OCI-LY3 (cell line): ENCODE data around the gene CLEC10A.

Source experiments
- H2AFZ ChIP-seq: fragments of 200-600, 300-600 bp; shearing (Covaris generic); 2 replicates; pipeline ENCODE4 v1.6.0; 2014; ENCODE audit warnings: antibody characterized with exemption, low read depth, low read length
- H3K27ac ChIP-seq: fragments of 200-600, 300-600 bp; sonication (generic); 2 replicates; pipeline ENCODE4 v1.5.1; 2014; ENCODE audit warnings: mild to moderate bottlenecking, low read length, moderate library complexity, mixed read lengths
- H3K27me3 ChIP-seq: fragments of 200-600, 300-600 bp; sonication (generic); 2 replicates; pipeline ENCODE4 v1.6.1; 2014; ENCODE audit warnings: low read depth, low read length, mixed read lengths
- H3K36me3 ChIP-seq: fragments of 200-600, 300-600 bp; sonication (generic); replicated peaks from 2 replicates; pipeline ENCODE3; 2014; ENCODE audit warnings: low read depth, low read length, mixed read lengths
- H3K4me1 ChIP-seq: fragments of 300-600, 200-600 bp; sonication (generic); 2 replicates; pipeline ENCODE4 v1.6.1; 2014; ENCODE audit warnings: low read length, mixed read lengths
- H3K4me2 ChIP-seq: fragments of 200-600, 300-600 bp; sonication (generic); 2 replicates; pipeline ENCODE4 v1.6.1; 2014; ENCODE audit warnings: low read length, mixed read lengths
- H3K4me3 ChIP-seq: fragments of 300-600, 200-600 bp; sonication (generic); 2 replicates; pipeline ENCODE4 v1.5.1; 2014; ENCODE audit warnings: antibody characterized with exemption, mild to moderate bottlenecking, low read length, moderate library complexity
- H3K79me2 ChIP-seq: fragments of 300-600, 200-600 bp; shearing (Covaris generic); 2 replicates; pipeline ENCODE4 v1.6.1; 2014; ENCODE audit warnings: mild to moderate bottlenecking, low read length, mixed read lengths
- H3K9ac ChIP-seq: fragments of 300-600, 200-600 bp; shearing (Covaris generic); 2 replicates; pipeline ENCODE4 v1.6.0; 2014; ENCODE audit warnings: mild to moderate bottlenecking, low read length, moderate library complexity
- H3K9me3 ChIP-seq: fragments of 200-600, 300-600 bp; shearing (Covaris generic); 2 replicates; pipeline ENCODE4 v1.6.1; 2014; ENCODE audit warnings: low read length, mixed read lengths; ENCODE audit not compliant: insufficient read depth
- H4K20me1 ChIP-seq: fragments of 200-600, 300-600 bp; sonication (generic); 2 replicates; pipeline ENCODE4 v1.6.1; 2016; ENCODE audit warnings: low read length, mixed read lengths; ENCODE audit not compliant: insufficient read depth
- CTCF ChIP-seq: fragments of 200-600, 300-600 bp; sonication (generic); IDR thresholded peaks from 2 replicates; pipeline ENCODE4 v1.5.1; 2014; ENCODE audit warnings: antibody characterized with exemption, low read length, low read depth
- EZH2phosphoT487 ChIP-seq: fragments of 200-600 bp; shearing (Covaris generic); IDR thresholded peaks from 2 replicates; pipeline ENCODE4 v1.6.1; 2018; ENCODE audit warnings: antibody characterized with exemption, mixed run types, low read depth

CLEC10A gene

GRCh38 chr17:7113273-7114071, 33.4 kb upstream of the CLEC10A start:
- H3K36me3 ChIP-seq = no peaks in the 10 kb centered on the region
- no peaks in the 10 kb centered on the region for H3K27me3 ChIP-seq
- H3K9ac ChIP-seq = no peak overlapping the region
- no peak overlapping the region for H3K4me2 ChIP-seq
- no peaks in the 10 kb centered on the region for H3K79me2 ChIP-seq
- H2AFZ ChIP-seq = no peak overlapping the region
- H3K27ac ChIP-seq = no peak overlapping the region
- no peaks in the 10 kb centered on the region for H3K9me3 ChIP-seq
- H4K20me1 ChIP-seq = no peaks in the 10 kb centered on the region
- TF ChIP-seq EZH2phosphoT487 (no peak), CTCF (no peak)
- no peak overlapping the region for H3K4me3 ChIP-seq
- no peaks in the 10 kb centered on the region for H3K4me1 ChIP-seq

- TF ChIP-seq CTCF (no peak), EZH2phosphoT487 (no peak)
- no peaks in the 10 kb centered on the region for H3K27me3 ChIP-seq
Observed at GRCh38 chr17:7112510-7113108, 32.6 kb upstream of the CLEC10A start.

DNA sequence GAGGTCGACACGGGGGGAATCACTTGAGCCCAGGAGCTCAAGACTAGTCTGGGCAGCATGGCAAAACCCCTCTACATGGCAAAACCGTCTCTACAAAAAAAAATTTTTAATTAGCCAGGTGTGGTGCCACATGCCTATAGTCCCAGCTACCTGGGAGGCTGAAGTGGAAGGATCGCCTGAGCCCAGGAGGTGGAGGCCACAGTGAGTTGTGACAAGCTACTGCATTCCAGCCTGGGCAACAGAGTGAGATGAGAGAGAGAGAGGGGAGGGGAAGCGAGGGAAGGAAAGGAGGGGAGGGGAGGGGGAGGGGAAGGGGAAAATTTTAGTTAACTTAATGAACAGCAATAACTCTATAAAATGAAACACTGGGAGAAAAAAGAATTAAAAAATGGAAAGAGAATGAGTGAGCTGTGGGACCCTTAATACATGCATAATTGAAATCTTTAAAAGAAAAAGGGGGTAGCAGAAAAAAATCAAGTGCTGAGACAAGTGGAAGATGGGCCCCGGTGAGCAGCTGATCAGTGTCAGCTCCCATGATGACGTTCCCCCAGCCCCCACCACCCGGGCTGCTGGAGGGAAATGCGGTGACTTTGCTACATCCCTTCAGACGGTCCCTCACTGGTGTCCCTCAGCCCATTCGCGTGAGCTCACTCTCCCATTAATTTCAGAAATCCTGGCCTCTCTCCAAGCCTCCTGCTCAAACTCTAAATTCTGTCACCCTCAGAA, 31.9 kb upstream of the CLEC10A start:
- no peaks in the 10 kb centered on the region for H3K79me2 ChIP-seq
- no peak overlapping the region for H3K27ac ChIP-seq

More at GRCh38 chr17:7112510-7113108, 32.6 kb upstream of the CLEC10A start:
- H3K4me3 ChIP-seq = no peak overlapping the region
- no peak overlapping the region for H3K9ac ChIP-seq
- no peak overlapping the region for H3K4me2 ChIP-seq
- H3K79me2 ChIP-seq = no peaks in the 10 kb centered on the region
- no peaks in the 10 kb centered on the region for H3K9me3 ChIP-seq
- no peak overlapping the region for H3K27ac ChIP-seq
- H3K4me1 ChIP-seq = no peaks in the 10 kb centered on the region
- H2AFZ ChIP-seq = no peak overlapping the region
- no peaks in the 10 kb centered on the region for H3K36me3 ChIP-seq
- H4K20me1 ChIP-seq = no peaks in the 10 kb centered on the region

More for the DNA sequence above, 31.9 kb upstream of the CLEC10A start:
- TF ChIP-seq CTCF (no peak), EZH2phosphoT487 (no peak)
- Histone ChIP-seq H3K9ac (no peak overlapping the region), H3K4me3 (no peak overlapping the region), H3K4me1 (no peaks in the 10 kb centered on the region), H4K20me1 (no peaks in the 10 kb centered on the region), H3K36me3 (no peaks in the 10 kb centered on the region), H3K27me3 (no peaks in the 10 kb centered on the region), H3K9me3 (no peaks in the 10 kb centered on the region), H3K4me2 (no peak overlapping the region), H2AFZ (no peak overlapping the region)
